Stimulated activated naive CD4-positive, alpha-beta T cell treated with Interleukin-2 at 50 U/mL for 16 hours (primary cell): ENCODE results near the gene MAPRE3.

Experiments used
- DNase-seq: peaks from one replicate; lab custom pipeline; 2025; lab: John Stamatoyannopoulos, UW

Gene MAPRE3

DNA sequence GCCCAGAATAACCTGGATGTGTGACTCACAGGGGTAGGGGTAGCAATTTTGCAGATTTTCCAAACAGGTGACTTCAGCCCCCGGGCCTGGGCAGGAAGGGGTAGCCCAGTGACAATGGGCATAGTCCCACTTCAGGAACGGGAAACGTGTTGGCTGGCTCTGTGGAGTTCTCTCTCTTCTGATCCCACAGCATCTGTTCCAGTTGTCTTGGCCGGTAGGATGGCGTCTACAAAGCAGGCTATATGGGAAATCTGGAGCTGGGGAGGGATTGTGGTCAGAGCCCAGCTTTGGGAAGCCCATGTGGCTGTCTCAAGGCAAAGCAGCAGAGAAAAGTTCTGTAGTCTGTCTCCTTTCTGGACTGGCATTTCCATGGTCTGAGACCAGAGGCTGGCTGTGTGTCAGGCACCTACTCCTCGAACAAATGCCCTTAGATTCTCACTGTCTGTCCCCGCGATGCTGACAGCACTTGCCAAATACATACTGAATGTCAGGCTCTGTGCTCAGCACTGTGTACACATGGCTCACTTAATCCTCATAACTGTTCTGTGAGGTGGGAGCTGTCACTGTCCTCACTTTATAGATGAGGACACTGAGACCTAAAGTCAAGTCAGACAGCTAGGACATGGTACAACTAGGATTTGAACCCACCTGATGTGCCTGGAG, 44.5 kb downstream of the MAPRE3 start:
- no peak for DNase-seq

DNA sequence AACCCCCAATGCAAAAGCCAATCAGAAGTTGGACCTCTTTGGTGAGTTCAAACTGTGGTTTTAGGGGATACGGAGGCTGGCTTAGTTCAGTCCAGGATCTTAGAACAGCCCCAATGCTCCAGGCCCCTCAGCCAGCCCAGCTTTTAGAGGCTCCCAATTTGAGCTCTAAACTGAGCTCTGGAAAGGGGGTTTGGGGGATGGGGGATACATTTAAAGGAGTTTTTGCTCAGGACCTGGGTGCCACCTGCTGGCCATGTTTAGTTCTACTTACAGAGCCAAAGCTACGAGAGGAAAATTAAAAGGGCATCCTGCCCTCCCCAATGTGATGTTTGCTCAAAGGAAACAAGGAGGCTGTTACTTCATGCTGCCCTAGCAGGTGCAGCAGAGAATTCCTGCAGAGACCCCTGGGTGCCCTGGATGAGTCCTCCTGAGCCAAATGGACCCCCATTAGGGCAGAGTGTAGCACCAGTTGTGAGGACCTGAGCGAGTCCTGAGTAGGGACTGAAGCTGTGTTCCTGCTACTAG, 46.4 kb downstream of the MAPRE3 start:
- DNase-seq: peak; percentile 23

DNA sequence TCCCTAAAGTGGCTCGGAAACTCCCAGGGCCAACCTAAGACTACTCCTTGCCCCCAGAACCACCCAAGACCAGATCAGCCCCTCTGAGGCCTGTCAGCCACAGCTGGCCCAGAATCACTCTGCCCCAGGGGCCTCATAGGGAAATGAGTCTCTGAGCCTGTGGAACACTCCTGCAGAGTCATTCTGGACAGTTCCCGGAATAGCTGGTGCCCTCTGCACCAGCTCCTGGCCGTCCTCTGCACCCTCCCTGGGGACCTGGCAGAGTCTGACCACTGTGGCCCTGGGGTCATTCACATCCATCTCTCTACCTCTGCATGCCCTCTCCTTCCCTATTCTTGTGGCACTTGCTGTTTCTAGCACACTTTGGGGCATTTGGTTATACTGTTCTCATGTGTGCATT, 47.7 kb downstream of the MAPRE3 start:
- DNase-seq: no peak

DNA sequence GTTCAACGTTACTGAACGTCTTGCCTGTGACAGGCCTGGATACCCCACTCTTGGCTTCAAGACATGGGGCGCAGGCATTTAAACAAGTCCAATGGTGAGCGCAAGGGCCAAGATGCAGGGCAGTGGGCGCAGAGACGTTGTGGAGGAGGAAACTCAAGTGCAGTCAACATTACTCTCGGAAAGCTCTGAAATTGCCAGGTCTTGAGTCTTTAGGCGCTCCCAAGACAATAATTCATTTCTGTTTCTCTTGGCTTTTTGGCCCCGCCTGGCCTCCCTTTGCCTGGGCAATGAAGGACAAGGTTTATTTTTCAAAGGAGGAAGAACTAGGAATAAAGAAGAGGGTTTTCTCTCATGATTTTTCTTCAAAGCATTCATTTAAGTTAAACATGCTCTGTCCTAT, 49.0 kb downstream of the MAPRE3 start:
- no peak for DNase-seq

DNA sequence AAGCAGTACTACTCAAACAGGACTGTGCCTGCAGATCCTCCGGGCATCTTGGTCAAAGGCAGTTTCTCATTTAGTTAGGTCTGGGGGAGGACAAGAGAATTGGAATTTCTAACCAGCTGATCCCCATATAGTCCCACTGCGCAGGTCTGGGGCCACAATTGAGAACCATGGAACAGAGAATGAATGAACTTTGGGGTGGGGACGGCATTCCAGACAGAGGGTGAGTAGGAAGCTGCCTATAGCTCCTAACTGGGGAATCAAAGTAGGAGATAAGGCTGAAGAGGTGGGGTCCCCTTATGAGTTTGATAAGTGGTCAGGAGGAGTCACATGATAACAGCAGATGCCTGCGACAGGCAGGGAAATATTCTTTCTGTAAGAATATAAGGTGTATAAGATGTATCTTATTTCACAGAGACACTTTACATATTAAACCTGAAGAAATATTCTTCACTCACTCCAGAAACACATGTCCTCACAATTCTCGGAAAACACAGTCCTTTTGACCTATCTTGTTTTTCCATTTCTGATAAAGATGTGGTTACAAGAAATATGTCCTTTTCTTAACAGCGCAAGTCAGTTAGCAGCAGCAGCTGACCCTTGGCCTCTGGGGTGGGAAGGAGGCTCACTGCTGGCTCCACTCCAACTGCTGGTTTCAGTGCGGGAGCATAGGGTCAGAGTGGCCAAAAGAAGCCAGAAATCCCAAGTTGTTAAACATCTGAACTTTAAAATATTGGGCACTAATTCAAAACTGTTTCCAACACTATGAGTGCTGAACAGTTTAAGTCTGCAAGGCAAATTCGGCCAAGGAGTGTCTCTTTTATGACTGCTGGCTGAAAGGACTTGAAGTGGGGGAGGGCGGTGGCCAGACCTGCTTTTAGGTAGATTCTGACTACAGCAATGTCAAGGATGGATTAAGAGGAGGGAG, 49.8 kb downstream of the MAPRE3 start:
- no peak for DNase-seq

DNA sequence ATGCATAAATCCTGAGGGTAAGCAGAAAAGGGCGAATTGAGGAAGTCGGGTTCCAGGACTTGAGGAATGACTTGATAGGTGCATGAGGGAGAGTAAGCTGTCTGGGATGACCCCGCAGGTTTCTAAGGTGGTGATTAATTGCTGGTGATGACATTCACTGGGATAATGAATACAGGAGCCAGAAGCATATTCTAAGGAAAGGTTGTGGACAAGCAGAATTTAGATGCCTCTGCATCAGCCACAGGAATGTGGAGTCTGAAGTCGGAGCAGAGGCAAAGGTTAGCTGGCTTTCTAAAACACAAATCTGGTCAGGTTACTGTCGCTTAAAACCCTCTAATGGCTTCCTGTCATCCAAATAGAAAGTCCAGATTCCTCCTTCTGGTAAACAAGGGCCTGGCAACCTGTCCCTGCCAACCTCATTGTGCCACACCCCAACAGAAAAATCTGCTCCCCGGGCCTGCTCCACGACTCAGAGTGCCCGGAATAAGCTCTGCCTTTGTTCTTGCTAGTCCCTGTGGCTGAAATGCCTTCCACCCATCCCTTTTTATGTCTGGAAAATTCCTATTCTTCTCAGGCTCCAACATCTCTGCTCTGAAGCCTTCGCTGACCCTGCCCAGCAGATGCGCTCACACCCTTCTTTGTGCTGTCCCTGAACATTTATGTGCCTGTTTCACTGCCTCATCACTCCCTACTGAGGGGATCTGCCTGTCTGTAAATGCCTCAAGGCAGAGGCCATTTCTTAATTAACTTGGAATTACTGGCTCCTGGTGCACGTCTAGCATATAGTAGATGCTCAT, 51.0 kb downstream of the MAPRE3 start:
- DNase-seq: no peak

DNA sequence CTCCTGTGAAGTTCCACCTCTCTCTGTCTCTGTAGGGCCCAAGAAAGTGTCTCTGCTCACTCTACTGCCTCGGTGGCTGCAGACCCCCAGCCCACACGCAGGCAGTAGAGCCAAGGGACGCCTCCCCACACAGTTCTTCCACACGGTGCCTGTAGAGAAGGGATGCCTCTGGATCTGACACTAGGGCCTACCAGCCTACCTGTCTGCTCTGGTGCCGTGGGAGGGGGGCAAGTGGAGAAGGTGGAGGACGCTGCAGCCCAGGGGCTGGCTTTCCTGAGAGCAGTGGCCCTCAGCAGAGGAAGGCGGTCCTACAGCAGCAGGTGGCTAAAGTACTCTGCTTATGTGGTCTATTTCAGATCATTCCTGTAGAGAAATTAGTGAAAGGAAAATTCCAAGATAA, 53.3 kb downstream of the MAPRE3 start:
- no peak for DNase-seq

DNA sequence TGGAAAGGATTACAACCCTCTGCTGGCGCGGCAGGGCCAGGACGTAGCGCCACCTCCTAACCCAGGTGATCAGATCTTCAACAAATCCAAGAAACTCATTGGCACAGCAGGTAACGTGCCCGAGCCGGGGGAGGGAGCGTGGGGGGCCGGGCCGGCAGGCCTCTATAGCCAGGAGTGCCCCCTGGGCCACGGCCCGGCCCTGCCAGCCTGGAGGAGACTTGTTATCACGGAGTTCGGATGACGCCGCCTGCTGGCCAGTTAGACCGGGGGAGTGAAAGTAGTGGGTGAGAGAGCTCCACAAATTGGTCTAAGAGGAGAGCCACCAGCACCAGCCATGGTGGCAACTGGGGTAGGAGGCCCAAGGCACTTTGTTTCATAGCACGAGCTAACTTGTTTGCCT, 53.8 kb downstream of the MAPRE3 start:
- no peak for DNase-seq

DNA sequence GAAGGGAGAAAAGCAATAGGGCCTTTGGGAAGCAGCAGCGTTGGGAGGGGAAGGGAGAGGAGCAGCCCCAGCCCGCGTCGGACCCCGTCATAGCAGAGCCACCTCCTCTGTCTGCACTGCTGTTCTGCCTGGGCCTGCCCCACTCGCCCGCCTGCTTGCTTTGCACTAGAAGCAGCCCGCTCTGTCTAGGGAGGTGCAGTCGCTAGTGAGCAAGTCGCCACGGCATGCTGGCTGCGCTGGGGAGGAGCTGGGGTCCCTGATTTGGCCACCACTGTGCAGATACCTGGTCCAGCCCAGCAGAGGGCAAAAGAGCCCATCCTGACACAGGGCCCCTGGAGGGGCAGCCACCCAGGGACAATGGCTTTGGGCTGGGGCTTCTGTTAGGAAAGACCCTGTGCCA, 54.4 kb downstream of the MAPRE3 start:
- DNase-seq: no peak

DNA sequence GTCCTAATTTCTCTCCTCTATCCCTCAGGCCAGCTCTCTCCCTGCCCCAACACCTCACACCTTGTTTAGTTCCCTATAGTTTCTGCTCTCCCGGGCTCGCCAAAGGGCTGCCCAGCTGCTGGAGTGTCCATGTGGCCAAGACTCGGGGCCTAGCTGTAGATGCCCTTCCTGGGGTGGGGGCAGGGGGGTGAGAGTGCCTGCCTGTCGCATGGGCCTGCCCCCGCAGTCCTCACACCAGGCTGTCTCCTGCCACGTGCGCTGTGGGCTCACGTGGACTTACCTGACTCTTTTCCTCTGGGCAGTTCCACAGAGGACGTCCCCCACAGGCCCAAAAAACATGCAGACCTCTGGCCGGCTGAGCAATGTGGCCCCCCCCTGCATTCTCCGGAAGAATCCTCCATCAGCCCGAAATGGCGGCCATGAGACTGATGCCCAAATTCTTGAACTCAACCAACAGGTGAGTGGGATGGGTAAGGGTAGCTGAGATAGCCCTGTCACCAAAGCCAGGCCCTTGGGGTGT, 54.9 kb downstream of the MAPRE3 start:
- DNase-seq: no peak

DNA sequence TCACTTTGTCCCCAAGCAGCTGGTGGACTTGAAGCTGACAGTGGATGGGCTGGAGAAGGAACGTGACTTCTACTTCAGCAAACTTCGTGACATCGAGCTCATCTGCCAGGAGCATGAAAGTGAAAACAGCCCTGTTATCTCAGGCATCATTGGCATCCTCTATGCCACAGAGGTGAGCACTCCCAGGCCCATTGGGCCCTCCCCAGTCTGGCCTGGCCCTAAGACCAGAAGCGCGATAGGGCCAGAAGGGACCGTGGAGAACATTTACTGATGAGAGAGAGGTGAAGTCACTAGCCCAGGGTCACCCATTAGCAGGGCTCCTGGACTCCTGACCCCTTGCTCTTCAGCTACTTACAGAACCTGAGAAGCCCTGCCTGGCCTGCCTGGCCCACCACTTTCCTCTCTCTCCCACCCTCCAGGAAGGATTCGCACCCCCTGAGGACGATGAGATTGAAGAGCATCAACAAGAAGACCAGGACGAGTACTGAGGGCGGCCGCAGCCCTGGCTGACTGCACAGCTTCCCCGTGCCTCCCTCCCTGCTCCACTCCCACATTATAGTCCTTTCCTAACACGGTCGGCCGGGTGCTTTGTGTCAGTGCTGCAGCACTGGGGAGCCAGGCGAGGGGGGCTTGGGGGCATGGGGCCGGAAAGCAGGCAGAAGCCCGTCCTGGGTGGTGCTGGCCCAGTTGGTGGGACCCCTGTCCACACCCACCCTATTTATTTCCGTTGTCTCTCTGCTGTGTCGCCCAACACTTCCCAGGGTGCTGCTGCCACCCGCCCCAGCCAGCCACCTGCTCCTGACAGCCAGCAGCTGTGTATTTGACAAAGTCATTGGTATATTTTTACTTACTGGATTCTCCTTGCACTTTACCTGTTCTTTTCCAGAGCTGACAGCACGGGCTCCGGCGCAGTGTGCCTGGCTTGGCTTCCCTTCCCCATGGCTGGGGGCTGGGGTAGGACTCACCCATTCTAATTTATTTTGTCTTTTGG, 55.7 kb downstream of the MAPRE3 start:
- no peak for DNase-seq

DNA sequence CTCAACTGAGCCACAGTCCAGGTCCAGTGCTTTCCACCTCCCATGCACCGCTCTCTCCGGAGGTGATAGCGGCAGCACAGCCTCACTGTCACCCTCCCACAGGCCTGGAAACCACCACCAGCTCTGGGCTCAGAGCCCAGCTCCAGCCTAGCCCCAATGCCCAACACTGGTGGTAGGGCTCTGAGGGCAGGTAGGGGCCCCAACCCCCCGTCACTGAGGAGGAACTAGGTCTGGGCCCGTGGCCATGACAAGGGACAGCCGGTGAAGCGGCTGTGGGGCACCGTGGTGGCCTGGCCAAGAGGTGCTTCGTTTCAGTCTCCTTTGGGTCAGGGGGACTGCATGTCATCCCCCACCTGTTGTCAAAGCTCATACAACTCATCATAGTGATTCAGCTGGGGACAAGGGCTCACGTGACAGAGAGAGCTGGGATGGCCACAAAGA, 56.8 kb downstream of the MAPRE3 start:
- no peak for DNase-seq

DNA sequence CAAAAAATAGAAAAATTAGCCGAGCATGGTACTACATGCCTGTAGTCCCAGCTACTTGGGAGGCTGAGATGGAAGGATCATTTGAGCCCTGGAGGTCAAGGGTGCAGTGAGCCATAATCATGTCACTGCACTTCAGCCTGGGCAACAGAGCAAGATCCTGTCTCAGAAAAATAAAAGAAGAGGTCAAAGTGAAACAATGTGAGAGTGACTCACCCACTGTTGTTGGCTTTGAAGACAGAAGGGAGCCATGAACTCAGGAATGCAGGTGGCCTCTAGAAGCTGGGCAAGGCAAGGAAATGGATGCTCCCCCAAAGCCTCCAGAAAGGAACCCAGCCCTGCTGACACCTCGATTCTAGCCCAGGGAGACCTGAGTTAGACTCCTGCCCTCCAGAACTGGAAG, 58.6 kb downstream of the MAPRE3 start:
- DNase-seq: no peak

DNA sequence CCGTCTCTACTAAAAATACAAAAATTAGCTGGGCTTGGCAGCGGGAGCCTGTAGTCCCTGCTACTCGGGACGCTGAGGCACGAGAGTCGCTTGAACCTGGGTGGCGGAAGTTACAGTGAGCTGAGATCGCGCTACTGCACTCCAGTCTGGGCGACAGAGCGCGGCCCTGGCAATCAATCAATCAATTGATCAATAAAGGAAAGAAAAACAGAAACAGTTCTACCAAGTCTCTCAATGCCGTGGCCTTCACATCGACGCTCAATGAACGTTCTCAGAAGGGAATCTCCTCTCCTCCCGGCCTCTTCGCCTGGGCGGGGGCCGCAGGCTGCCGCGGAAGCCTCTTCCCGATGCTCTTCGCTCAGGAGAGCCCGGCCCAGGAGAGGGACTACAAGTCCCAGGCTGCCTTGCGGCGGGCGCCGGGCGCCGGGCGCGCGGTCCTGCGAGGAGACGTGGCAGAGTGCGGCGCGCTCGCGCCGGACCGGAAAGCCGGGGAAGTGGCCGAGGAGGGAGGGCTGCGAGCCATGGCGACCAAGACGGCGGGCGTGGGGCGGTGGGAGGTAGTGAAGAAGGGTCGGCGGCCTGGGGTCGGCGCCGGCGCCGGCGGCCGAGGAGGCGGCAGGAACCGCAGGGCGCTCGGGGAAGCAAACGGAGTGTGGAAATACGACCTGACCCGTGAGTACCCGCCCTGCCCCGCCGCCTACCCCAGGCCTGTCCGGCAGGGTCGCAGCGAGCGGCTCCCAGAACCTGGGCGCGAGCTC, 62.2 kb downstream of the MAPRE3 start, which contains the start of gene TMEM214:
TMEM214 (plus strand) TSS at position 471 of the 758 bp plus-strand sequence; CDS start at position 522, 51 bp downstream.
- peak; percentile 77 for DNase-seq

DNA sequence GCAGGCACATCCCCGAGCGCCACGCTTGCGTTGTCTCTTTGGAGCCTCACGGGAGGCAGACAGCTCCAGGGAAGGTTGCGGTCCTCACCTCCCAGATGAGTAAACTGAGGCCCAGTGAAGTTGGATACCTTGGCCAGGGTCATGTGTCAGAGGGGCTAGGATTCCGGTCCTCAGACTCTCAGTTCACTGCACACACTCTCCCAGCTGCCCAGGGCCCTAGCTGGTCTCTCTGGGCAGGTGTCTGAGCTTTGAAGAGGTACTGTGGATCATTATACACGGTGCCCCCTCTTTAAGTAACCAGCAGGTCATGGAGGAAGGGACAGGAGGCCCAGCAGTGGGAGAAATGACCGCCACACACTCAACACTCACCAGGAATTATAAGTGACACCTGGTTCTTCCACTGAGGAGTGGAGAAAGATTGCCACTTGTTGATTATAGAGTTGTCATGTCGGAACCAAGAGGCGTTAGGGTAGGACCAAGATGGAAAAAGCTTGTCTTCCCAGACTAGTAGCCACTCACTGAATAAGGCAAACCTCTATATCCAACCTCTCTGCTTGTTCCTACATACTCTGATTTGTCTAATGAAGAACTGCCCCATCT, 62.9 kb downstream of the MAPRE3 start:
- DNase-seq: no peak

DNA sequence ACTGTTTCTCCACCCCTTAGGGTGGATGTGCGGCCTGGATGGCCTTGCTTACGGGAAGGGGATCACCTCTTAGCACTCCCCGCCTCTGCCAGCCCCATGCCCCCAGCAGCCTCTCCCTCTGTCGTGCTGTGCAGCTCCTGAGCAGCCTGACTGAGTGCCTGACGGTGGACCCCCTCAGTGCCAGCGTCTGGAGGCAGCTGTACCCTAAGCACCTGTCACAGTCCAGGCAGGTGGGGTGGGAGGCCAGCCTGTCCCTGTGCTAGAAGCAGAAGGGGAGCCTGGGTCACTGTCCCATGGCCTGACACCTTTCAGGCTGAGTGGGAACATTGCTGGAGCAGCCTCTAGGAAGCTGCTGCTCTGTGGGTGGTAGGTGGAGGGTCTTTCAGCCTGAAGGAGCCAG, 67.6 kb downstream of the MAPRE3 start:
- DNase-seq: no peak

DNA sequence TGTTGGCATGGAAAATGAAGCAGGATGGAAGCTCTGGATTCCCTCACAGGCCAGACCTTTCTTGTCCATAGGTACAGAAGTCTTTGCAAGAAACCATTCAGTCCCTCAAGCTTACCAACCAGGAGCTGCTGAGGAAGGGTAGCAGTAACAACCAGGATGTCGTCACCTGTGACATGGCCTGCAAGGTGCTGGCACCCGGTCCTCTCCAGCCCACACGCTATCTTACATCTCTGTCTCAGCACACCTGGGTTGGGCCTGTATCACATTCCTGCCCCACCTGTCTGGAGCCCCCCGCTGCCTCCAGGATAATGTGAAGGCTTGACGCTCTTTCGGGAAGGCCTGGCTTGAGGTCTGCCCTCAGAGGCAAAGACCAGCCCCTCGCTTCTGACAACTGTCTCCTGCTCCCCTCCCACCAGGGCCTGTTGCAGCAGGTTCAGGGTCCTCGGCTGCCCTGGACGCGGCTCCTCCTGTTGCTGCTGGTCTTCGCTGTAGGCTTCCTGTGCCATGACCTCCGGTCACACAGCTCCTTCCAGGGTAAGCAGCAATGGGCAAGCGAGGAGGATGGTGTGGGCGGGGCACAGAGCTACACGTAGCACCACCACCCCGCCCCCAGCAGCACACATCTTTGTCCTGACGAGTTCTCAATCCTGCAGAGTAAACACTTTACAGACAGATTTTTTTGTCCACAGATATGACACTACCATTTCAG, 68.3 kb downstream of the MAPRE3 start:
- DNase-seq: no peak

DNA sequence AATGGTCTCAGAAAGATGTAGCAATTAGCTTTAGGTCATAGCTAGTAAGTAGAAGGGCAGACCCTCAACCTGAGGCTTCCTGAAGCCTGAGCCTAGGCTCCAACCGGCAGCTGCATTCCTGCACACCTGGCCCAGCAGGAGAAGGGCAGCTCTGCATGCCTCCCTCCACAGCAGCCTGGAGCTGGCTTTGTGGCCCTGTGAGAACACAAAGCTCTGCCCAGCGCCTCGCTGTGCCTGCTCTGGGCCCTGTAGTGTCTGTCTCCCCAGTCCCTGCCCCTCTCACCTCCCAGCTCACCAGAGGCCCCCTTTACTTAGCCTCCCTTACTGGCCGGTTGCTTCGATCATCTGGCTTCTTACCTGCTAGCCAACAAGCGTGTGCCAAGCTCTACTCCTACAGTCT, 69.0 kb downstream of the MAPRE3 start:
- no peak for DNase-seq

DNA sequence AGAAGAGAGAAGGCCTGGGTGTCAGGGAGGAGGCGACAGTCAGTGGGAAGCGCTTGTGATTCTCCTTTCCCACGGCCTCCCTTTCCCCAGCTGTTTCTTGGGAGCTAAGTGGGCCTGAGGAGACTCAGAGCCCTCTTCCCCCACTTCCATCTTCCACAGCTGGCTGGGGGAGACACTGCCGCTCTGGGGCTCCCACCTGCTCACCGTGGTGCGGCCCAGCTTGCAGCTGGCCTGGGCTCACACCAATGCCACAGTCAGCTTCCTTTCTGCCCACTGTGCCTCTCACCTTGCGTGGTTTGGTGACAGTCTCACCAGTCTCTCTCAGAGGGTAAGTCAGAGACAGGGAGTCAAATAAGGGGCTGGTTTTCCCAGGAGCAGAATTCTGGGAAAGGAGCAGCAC, 69.4 kb downstream of the MAPRE3 start:
- no peak for DNase-seq
